Lung (tissue), 12 donors: ENCODE data around the gene RGS7. TPM values are rescaled to one million over a fixed set of nuclear protein-coding genes. Genes with fewer than 3 reads are reported as not detected.
"Not testable (repeated sequence)": the region's sequence is repeated elsewhere in the genome, so short reads cannot be mapped to it uniquely, and the experiment has no call there.

Experiments used
- ATAC-seq: fragments of 200-7000 bp; cut with Tn5 transposase; one replicate; pipeline ENCODE4 v1.9.1; 2020; ENCODE audit warnings: moderate number of reproducible peaks; ENCODE audit not compliant: insufficient read depth, low FRiP score
- DNase-seq, 3 donors: peaks; one replicate each; pipeline ENCODE4 v3.0.0-alpha.2; 2013 to 2017
- H3K27ac ChIP-seq, 2 donors: one replicate each; pipeline ENCODE4 v1.5.1; 2013; ENCODE audit warnings: mild to moderate bottlenecking in 2 of 2, moderate library complexity in 2 of 2, control low read depth in 1 of 2, inconsistent platforms in 1 of 2, low read depth in 1 of 2, low read length in 1 of 2
- H3K27me3 ChIP-seq, 3 donors: one replicate each; pipeline ENCODE4 v1.5.1; 2013; ENCODE audit warnings: low read length in 2 of 3; ENCODE audit not compliant: control insufficient read depth in 3 of 3, insufficient read depth in 3 of 3
- H3K36me3 ChIP-seq, 4 donors: one replicate each; pipeline ENCODE4 v1.5.1; 2013; ENCODE audit warnings: low read length in 4 of 4, mild to moderate bottlenecking in 1 of 4, moderate library complexity in 1 of 4; ENCODE audit not compliant: control insufficient read depth in 4 of 4, insufficient read depth in 4 of 4
- H3K4me1 ChIP-seq, 5 donors: one replicate each; pipeline ENCODE4 v1.5.1; 2013; ENCODE audit warnings: low read length in 5 of 5, mild to moderate bottlenecking in 2 of 5, moderate library complexity in 1 of 5; ENCODE audit not compliant: control insufficient read depth in 5 of 5, insufficient read depth in 5 of 5
- H3K4me3 ChIP-seq: one replicate; pipeline ENCODE4 v1.5.1; 2013; ENCODE audit warnings: mild to moderate bottlenecking, control low read depth, moderate library complexity
- H3K9ac ChIP-seq, 2 donors: one replicate each; pipeline ENCODE4 v1.5.1; 2013; ENCODE audit warnings: low read length in 2 of 2, control low read depth in 1 of 2; ENCODE audit not compliant: insufficient read depth in 1 of 2
- H3K9me3 ChIP-seq, 4 donors: one replicate each; pipeline ENCODE4 v1.5.1; 2013; ENCODE audit warnings: low read length in 3 of 4, mild to moderate bottlenecking in 1 of 4, moderate library complexity in 1 of 4; ENCODE audit not compliant: control insufficient read depth in 4 of 4, insufficient read depth in 3 of 4
- CTCF ChIP-seq: IDR thresholded peaks from 2 replicates; pipeline ENCODE4 v1.5.1; 2012; ENCODE audit warnings: mild to moderate bottlenecking; ENCODE audit errors: control extremely low read depth, extremely low read depth
- WGBS, 2 donors: extraction: QIAGEN DNeasy Blood & Tissue Kit; methylation state at CpG; one replicate each; pipeline ENCODE4 v1.1.7; 2013; 5-methylcytosine and 5-hydroxymethylcytosine counted together
- polyA plus RNA-seq, 2 donors: library from polyadenylated mRNA; stranded (reverse); fragments of 200-250 nt; gene quantifications; one replicate each; pipeline ENCODE4 v1.2.1, GENCODE V29; 2013
- total RNA-seq, 2 donors: library from RNA; depleted of rRNA in 1 of 2; stranded (reverse); fragments of >200 nt in 1 of 2; gene quantifications; one replicate each; pipeline ENCODE4 v1.2.1, GENCODE V29; 2014 to 2021
- donor health status: control.
- donor health status: control.
- donor health status: Bipolar disorder and iron deficiency.
- donor health status: healthy.
- donor health status: DM: yes; HTN: yes; CAD: no.

Gene RGS7
- total and polyA plus RNA-seq, 4 donors: 0.06 to 0.25 (median 0.08) TPM; not detected in 1

- no peak for ATAC-seq
These were observed 57.7 kb downstream of the RGS7 start for GRCh38 chr1:241299347-241299746.

GRCh38 chr1:241292973-241293372 lies 64.0 kb downstream of the RGS7 start:
- Histone ChIP-seq H3K9ac (no peak overlapping the region), H3K4me1 (no peaks in the 10 kb centered on the region), H3K9me3 (no peaks in the 10 kb centered on the region), H3K27ac (no peak overlapping the region), H3K4me3 (no peak overlapping the region), H3K36me3 (no peaks in the 10 kb centered on the region), H3K27me3 (no peaks in the 10 kb centered on the region)
- ATAC-seq (no peak), DNase-seq (no peak)
- 88 to 90% methylated on average over 4 of the region's 4 CpGs for WGBS, 2 donors
- no peak for TF ChIP-seq CTCF

More at GRCh38 chr1:241299347-241299746, 57.7 kb downstream of the RGS7 start:
- 90 to 91% methylated on average over 2 of the region's 2 CpGs for WGBS, 2 donors
- no peak for TF ChIP-seq CTCF
- no peak overlapping the region for H3K9ac ChIP-seq
- no peaks in the 10 kb centered on the region for H3K36me3 ChIP-seq
- no peak overlapping the region for H3K4me3 ChIP-seq
- peaks cover 0 to 4% (median 0%) of the 10 kb centered on the region in 4 donors for H3K9me3 ChIP-seq
- no peak for DNase-seq
- no peaks in the 10 kb centered on the region for H3K4me1 ChIP-seq
- H3K27ac ChIP-seq: no peak overlapping the region
- no peaks in the 10 kb centered on the region for H3K27me3 ChIP-seq

GRCh38 chr1:241291548-241291947 lies 65.5 kb downstream of the RGS7 start:
- H3K27me3 ChIP-seq, H3K9ac ChIP-seq, ATAC-seq, H3K9me3 ChIP-seq, H3K27ac ChIP-seq, H3K4me1 ChIP-seq, H3K36me3 ChIP-seq, H3K4me3 ChIP-seq, DNase-seq: not testable (repeated sequence)
- WGBS, 2 donors: 86 to 89% methylated on average over 8 of the region's 8 CpGs

GRCh38 chr1:241286486-241286885 lies 70.5 kb downstream of the RGS7 start:
- Histone ChIP-seq H3K36me3 (no peaks in the 10 kb centered on the region), H3K27ac (no peak overlapping the region), H3K9ac (no peak overlapping the region), H3K4me1 (no peaks in the 10 kb centered on the region), H3K4me3 (no peak overlapping the region), H3K27me3 (no peaks in the 10 kb centered on the region), H3K9me3 (peaks cover 0 to 6% (median 2%) of the 10 kb centered on the region in 4 donors)
- ATAC-seq (no peak), DNase-seq (no peak)
- WGBS, 2 donors: 84 to 91% methylated on average over 1 of the region's 1 CpG
- TF ChIP-seq CTCF: no peak
